ENCODE results near the gene RALY.
"Not testable (repeated sequence)": the region's sequence is repeated elsewhere in the genome, so short reads cannot be mapped to it uniquely, and the experiment has no call there.

The RALY gene

DNA sequence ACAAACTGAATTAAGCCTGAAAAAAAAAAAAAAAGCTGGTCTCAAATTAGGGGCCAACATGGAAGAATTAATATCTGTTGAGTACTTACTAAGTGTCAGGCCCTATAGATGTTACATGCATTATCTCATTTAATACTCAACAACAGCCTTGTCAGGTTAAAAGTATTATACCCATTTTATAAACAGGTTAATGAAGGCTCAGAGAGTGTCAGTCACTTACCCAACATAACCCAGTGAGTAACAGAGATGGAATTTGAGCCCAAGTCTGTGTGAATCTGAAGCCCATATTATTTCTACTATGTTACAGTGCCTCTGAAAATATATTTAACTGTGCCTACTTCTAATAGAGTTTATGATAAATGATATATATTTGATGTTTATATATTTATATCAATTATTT is 129.6 kb downstream of the RALY start:
- TF ChIP-seq, protein P1, sequence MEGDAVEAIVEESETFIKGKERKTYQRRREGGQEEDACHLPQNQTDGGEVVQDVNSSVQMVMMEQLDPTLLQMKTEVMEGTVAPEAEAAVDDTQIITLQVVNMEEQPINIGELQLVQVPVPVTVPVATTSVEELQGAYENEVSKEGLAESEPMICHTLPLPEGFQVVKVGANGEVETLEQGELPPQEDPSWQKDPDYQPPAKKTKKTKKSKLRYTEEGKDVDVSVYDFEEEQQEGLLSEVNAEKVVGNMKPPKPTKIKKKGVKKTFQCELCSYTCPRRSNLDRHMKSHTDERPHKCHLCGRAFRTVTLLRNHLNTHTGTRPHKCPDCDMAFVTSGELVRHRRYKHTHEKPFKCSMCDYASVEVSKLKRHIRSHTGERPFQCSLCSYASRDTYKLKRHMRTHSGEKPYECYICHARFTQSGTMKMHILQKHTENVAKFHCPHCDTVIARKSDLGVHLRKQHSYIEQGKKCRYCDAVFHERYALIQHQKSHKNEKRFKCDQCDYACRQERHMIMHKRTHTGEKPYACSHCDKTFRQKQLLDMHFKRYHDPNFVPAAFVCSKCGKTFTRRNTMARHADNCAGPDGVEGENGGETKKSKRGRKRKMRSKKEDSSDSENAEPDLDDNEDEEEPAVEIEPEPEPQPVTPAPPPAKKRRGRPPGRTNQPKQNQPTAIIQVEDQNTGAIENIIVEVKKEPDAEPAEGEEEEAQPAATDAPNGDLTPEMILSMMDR (IDR thresholded peaks at IDR 0.05; ENCODE audit: insufficient read depth, low read depth, low read length, missing control alignments): no peak
- no peak for DNase-seq (ENCODE audit: low read depth)
- no peak overlapping the region for H3K4me3 ChIP-seq (ENCODE audit: low read depth, low read length)

DNA sequence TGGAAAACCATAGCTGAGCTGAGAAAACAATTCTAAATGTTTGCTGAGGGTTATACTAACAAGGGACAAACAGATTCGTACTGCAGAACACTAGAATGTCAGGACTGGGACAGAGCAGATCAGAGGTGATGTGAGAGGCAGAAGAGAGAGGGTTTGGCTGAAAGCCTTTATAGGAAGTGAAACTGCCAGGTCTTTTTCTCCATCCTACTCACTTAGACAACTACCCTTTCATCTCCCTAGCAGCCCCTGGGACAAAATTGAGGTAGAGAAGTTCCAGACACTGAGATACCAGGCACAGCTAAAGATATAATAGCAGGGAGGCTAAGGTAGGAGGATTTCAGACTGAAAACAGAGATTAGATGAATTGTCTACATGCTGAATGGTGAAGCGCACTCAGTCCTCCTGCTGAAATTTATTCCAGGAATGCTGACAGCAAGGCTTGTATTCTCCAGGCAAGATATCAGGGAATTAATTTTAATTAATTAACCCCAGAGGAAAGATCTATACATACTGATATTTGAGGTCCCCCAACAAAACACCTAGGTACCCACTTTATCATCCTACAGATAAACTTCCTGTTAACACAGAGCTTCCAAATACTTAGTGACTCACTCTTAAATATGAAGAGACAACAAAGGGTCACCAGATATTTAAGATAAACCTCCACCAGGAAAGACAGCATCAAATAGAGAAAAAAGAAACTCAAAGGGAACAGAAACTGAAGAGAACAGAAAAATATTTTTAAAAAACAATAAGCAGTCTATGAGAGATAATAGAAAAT is 130.9 kb downstream of the RALY start:
- DNase-seq (ENCODE audit: low read depth): peak; percentile 47
- H3K4me3 ChIP-seq (ENCODE audit: low read depth, low read length): no peak overlapping the region
- TF ChIP-seq, protein P1 (IDR thresholded peaks at IDR 0.05; ENCODE audit: insufficient read depth, low read depth, low read length, missing control alignments): no peak

DNA sequence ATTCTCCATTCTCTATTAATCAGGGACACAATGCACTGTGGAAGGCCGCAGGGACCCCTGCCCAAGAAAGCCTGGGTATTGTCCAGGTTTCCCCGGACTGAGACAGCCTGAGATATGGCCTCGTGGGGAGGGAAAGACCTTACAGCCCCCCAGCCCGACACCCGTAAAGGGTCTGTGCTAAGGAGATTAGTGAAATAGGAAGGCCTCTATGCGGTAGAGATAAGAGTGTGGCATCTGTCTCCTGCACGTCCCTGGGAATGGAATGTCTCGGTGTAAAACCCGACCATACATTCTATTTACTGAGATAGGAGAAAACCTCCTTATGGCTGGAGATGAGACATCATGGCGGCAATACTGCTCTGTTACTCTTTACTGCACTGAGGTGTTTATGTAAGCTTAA is 134.1 kb downstream of the RALY start:
- no peak overlapping the region for H3K4me3 ChIP-seq (ENCODE audit: low read depth, low read length)
- TF ChIP-seq, protein P1 (IDR thresholded peaks at IDR 0.05; ENCODE audit: insufficient read depth, low read depth, low read length, missing control alignments): no peak
- no peak for DNase-seq (ENCODE audit: low read depth)

DNA sequence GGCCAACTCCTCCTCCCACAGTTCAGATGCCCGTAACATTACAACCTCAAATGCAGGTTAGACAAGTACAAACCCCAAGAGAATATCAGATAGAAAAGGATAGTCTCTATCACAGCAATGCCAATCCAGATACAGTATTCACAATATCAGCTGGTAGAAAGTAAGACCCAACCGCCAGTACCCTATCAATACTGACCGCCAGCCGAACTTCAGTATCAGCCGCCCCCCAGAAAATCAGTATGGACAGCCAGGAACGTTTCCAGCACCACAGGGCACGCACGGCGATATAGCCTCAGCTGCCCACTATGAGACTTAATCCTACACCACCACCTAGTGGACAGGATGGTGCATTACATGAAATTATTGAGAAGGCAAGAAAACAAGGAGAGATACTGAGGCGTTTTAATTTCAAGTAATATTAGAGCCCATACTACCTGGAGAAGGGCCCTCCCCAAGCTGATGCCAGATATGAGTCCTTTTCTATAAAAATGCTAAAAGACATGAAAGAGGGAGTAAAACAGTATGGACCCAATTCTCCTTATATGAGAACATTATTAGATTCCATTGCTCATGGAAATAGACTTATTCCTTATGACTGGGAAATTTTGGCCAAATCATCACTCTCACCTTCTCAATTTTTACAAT is 135.9 kb downstream of the RALY start:
- DNase-seq (ENCODE audit: low read depth): peak; percentile 81
- H3K4me3 ChIP-seq (ENCODE audit: low read depth, low read length): no peak overlapping the region
- TF ChIP-seq, protein P1 (IDR thresholded peaks at IDR 0.05; ENCODE audit: insufficient read depth, low read depth, low read length, missing control alignments): peak; percentile 74

DNA sequence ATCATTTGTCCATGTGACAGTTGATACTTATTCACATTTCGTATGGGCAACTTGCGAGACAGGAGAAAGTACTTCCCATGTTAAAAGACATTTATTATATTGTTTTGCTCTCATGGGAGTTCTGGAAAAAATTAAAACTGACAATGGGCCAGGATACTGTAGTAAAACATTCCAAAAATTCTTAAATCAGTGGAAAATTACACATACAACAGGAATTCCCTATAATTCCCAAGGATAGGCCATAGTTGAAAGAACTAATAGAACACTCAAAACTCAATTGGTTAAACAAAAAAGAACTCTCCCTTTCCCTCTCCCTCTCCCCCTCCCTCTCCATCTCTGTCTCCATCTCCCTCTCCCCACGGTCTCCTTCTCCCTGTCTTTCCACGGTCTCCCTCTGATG is 137.8 kb downstream of the RALY start:
- H3K4me3 ChIP-seq (ENCODE audit: low read depth, low read length): no peak overlapping the region
- DNase-seq (ENCODE audit: low read depth): no peak
- TF ChIP-seq, protein P1 (IDR thresholded peaks at IDR 0.05; ENCODE audit: insufficient read depth, low read depth, low read length, missing control alignments): no peak

DNA sequence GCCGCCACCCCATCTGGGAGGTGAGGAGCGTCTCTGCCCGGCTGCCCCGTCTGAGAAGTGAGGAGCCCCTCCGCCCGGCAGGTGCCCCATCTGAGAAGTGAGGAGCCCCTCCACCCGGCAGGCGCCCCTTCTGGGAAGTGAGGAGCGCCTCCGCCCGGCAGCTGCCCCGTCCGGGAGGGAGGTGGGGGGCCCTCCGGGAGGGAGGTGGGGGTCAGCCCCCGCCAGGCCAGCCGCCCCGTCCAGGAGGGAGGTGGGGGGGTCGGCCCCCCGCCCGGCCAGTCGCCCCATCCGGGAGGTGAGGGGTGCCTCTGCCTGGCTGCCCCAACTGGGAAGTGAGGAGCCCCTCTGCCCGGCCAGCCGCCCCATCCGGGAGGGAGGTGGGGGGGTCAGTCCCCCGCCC is 138.8 kb downstream of the RALY start:
- DNase-seq (ENCODE audit: low read depth); H3K4me3 ChIP-seq (ENCODE audit: low read depth, low read length): not testable (repeated sequence)

DNA sequence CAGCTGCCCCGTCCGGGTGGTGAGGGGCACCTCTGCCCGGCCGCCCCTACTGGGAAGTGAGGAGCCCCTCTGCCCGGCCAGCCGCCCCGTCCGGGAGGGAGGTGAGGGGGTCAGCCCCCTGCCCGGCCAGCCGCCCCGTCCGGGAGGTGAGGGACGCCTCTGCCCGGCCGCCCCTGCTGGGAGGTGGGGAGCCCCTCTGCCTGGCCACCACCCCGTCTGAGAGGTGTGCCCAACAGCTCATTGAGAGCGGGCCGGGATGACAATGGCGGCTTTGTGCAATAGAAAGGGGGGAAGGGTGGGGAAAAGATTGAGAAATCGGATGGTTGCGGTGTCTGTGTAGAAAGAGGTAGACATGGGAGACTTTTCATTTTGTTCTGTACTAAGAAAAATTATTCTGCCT is 139.2 kb downstream of the RALY start:
- DNase-seq (ENCODE audit: low read depth); H3K4me3 ChIP-seq (ENCODE audit: low read depth, low read length): not testable (repeated sequence)

DNA sequence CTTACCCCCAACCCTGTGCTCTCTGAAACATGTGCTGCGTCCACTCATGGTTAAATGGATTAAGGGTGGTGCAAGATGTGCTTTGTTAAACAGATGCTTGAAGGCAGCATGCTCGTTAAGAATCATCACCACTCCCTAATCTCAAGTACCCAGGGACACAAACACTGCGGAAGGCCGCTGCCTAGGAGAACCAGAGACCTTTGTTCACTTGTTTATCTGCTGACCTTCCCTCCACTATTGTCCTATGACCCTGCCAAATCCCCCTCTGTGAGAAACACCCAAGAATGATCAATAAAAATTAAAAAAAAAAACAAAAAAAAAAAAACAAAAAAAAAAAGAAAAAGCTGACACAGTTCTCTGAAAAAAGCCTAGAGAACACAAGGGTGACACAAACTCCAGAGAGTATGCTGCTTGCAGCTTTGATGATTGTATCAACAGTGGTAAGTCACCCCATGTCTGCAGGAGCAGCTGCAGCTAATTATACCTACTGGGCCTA is 139.7 kb downstream of the RALY start:
- not testable (repeated sequence) for DNase-seq (ENCODE audit: low read depth); H3K4me3 ChIP-seq (ENCODE audit: low read depth, low read length)
